K562 (cell line): Measurements from ENCODE around the gene GJA4. TPM values are rescaled to one million over a fixed set of nuclear protein-coding genes. Genes with fewer than 3 reads are reported as not detected.

Experiments used
- CAMTA2 ChIP-seq: fragments of 250-450 bp; sonication (Bioruptor Pico); conservative IDR thresholded peaks from 2 replicates; pipeline ENCODE4 v1.5.1; 2022
- ETV1 ChIP-seq: fragments of 450-650 bp; conservative IDR thresholded peaks from 2 replicates; pipeline ENCODE4 v1.6.1; 2016; ENCODE audit warnings: missing genetic modification characterization, control low read depth, low read depth, missing compliant biosample characterization
- HDAC6 ChIP-seq: IDR thresholded peaks from 2 replicates; pipeline ENCODE4 v1.6.1; 2012; ENCODE audit warnings: low read depth, mild to moderate bottlenecking, control low read depth, inconsistent platforms, low read length, moderate library complexity
- IFI16 ChIP-seq: fragments of 250-450 bp; sonication (Bioruptor Pico); IDR thresholded peaks from 2 replicates; pipeline ENCODE4 v2.1.2; 2022; ENCODE audit warnings: mild to moderate bottlenecking, inconsistent platforms
- KAT7 ChIP-seq: sonication (generic); formaldehyde crosslinking; IDR thresholded peaks from 2 replicates; pipeline ENCODE4 v1.8.0; 2022; ENCODE audit warnings: missing genetic modification reagents, mild to moderate bottlenecking, borderline replicate concordance
- MTA1 ChIP-seq: fragments of 450-650 bp; IDR thresholded peaks from 2 replicates; pipeline ENCODE4 v1.6.1; 2017; ENCODE audit warnings: borderline replicate concordance
- MYC ChIP-seq, 2 experiments: fragments of 250-450 bp in 1 of 2; sonication (Bioruptor Pico) in 1 of 2; IDR thresholded peaks; 2 replicates each; pipeline versions ENCODE4 v1.5.1 to v1.6.1; 2012 to 2021; ENCODE audit warnings: low read depth in 2 of 2, borderline replicate concordance in 1 of 2, improper control_type of control experiment in 1 of 2, low read length in 1 of 2, mild to moderate bottlenecking in 1 of 2, moderate library complexity in 1 of 2
- NFE2L1 ChIP-seq: fragments of 450-650 bp; IDR thresholded peaks from 2 replicates; pipeline ENCODE4 v1.6.1; 2016; ENCODE audit warnings: missing genetic modification characterization, low read depth, mild to moderate bottlenecking, missing compliant biosample characterization, moderate library complexity, borderline replicate concordance
- PTBP1 ChIP-seq: fragments of 200-400 bp; formaldehyde crosslinking; IDR thresholded peaks from 2 replicates; pipeline ENCODE4 v1.6.1; 2017; ENCODE audit warnings: low read depth, low read length
- SAFB ChIP-seq: fragments of 200-400 bp; formaldehyde crosslinking; IDR thresholded peaks from 2 replicates; pipeline ENCODE4 v1.6.1; 2017; ENCODE audit warnings: low read depth, low read length, borderline replicate concordance
- SRSF9 ChIP-seq: fragments of 200-400 bp; formaldehyde crosslinking; IDR thresholded peaks from 2 replicates; pipeline ENCODE4 v1.6.1; 2017; ENCODE audit warnings: low read depth, low read length, borderline replicate concordance
- ZSCAN32 ChIP-seq: fragments of 450-650 bp; formaldehyde crosslinking; IDR thresholded peaks from 2 replicates; pipeline ENCODE4 v1.4.0; 2020; ENCODE audit warnings: mild to moderate bottlenecking, moderate library complexity
- polyA plus RNA-seq, 8 experiments: library from polyadenylated mRNA; depleted of rRNA in 4 of 8; stranded (reverse) in 5 of 8; unstranded in 3 of 8; fragments of >200 nt; fragmentation: Nextera tagmentation in 2 of 8; fragmentation: Illumina TruSeq in 1 of 8; extraction: Ambion mirVana in 2 of 8; extraction: Trizol in 1 of 8; gene quantifications; 2 replicates each; pipeline versions ENCODE4 v1.2.1 to v1.2.3, GENCODE V29; 2011 to 2014; ENCODE audit warnings: inconsistent platforms in 1 of 8, missing spikeins in 1 of 8
- total RNA-seq, 7 experiments: library from RNA; depleted of rRNA in 6 of 7; stranded (reverse); fragments of >200 nt in 6 of 7; fragmentation: Illumina TruSeq in 2 of 7; extraction: Trizol in 2 of 7; gene quantifications; 2 replicates each; pipeline versions ENCODE4 v1.2.1 to v1.2.3, GENCODE V29; 2011 to 2021; ENCODE audit warnings: low replicate concordance in 1 of 7
- TF ChIP-seq, protein P1 (sequence below), 2 experiments: fragments of 450-650 bp in 1 of 2; sonication (generic) in 1 of 2; formaldehyde crosslinking in 1 of 2; IDR thresholded peaks; 2 replicates each; pipeline versions ENCODE4 v1.7.1 to v1.9.0; 2016 to 2022; ENCODE audit warnings: inconsistent platforms in 1 of 2, mild to moderate bottlenecking in 1 of 2, missing genetic modification reagents in 1 of 2
- TF ChIP-seq, protein P2 (sequence below): fragments of 450-650 bp; IDR thresholded peaks from one replicate; pipeline ENCODE4 v1.6.1; 2018; ENCODE audit warnings: mild to moderate bottlenecking, moderate library complexity; ENCODE audit not compliant: partially characterized antibody
- TF ChIP-seq, protein P3 (sequence below): fragments of 450-650 bp; IDR thresholded peaks from 2 replicates; pipeline ENCODE4 v1.6.1; 2017; ENCODE audit warnings: antibody characterized with exemption

The GJA4 gene
- total and polyA plus RNA-seq, 9 of the 15 experiments (the other 6 are each of a cell fraction or from before 2014, with no cell fraction given), result 0.16 to 0.24 TPM; not detected in 7

DNA sequence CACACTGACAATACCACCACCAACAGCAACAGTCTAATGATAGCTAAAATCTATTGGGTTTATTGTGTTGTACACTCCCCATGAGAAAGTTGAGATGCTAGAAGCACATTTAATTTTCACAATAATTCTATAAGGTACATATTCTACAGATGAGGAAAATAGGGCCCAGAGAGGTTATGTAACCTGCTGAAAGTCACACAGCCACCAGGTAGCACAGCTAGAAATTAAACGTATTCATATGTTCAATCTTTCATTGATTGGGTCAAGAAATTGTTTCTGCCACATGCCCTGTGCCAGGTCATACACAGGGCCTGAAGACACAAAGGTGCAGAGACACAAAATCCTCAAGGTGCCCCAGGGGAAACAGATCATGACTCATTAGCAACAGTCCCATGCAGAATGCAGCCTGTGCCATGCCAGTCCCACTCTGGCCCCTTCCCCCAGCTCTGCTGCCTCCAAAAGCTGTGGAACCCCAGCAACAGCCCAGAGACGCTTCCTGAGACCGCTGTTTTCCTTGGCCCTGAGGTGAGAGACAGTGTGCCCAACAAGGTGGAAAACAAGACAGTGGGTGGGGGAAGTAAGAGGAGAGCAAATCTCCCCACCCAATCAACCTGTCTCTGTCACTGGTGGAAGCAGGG is 32.1 kb downstream of the GJA4 start (continued):
- TF ChIP-seq, protein P1, sequence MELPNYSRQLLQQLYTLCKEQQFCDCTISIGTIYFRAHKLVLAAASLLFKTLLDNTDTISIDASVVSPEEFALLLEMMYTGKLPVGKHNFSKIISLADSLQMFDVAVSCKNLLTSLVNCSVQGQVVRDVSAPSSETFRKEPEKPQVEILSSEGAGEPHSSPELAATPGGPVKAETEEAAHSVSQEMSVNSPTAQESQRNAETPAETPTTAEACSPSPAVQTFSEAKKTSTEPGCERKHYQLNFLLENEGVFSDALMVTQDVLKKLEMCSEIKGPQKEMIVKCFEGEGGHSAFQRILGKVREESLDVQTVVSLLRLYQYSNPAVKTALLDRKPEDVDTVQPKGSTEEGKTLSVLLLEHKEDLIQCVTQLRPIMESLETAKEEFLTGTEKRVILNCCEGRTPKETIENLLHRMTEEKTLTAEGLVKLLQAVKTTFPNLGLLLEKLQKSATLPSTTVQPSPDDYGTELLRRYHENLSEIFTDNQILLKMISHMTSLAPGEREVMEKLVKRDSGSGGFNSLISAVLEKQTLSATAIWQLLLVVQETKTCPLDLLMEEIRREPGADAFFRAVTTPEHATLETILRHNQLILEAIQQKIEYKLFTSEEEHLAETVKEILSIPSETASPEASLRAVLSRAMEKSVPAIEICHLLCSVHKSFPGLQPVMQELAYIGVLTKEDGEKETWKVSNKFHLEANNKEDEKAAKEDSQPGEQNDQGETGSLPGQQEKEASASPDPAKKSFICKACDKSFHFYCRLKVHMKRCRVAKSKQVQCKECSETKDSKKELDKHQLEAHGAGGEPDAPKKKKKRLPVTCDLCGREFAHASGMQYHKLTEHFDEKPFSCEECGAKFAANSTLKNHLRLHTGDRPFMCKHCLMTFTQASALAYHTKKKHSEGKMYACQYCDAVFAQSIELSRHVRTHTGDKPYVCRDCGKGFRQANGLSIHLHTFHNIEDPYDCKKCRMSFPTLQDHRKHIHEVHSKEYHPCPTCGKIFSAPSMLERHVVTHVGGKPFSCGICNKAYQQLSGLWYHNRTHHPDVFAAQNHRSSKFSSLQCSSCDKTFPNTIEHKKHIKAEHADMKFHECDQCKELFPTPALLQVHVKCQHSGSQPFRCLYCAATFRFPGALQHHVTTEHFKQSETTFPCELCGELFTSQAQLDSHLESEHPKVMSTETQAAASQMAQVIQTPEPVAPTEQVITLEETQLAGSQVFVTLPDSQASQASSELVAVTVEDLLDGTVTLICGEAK (IDR thresholded peaks at IDR 0.05), result no peak
- TF ChIP-seq, protein P1 (CRISPR knock-in tag; IDR thresholded peaks at IDR 0.05), result no peak
- TF ChIP-seq CAMTA2 (CRISPR knock-in tag), result no peak
- TF ChIP-seq, protein P2, sequence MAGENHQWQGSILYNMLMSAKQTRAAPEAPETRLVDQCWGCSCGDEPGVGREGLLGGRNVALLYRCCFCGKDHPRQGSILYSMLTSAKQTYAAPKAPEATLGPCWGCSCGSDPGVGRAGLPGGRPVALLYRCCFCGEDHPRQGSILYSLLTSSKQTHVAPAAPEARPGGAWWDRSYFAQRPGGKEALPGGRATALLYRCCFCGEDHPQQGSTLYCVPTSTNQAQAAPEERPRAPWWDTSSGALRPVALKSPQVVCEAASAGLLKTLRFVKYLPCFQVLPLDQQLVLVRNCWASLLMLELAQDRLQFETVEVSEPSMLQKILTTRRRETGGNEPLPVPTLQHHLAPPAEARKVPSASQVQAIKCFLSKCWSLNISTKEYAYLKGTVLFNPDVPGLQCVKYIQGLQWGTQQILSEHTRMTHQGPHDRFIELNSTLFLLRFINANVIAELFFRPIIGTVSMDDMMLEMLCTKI, result no peak
- no peak for TF ChIP-seq MTA1
- no peak for TF ChIP-seq MYC (IDR thresholded peaks at IDR 0.05; ENCODE audit: low read depth, low read length)
- no peak for TF ChIP-seq MYC (CRISPR knock-in tag; IDR thresholded peaks at IDR 0.05; ENCODE audit: borderline replicate concordance, low read depth)
- TF ChIP-seq, protein P3, sequence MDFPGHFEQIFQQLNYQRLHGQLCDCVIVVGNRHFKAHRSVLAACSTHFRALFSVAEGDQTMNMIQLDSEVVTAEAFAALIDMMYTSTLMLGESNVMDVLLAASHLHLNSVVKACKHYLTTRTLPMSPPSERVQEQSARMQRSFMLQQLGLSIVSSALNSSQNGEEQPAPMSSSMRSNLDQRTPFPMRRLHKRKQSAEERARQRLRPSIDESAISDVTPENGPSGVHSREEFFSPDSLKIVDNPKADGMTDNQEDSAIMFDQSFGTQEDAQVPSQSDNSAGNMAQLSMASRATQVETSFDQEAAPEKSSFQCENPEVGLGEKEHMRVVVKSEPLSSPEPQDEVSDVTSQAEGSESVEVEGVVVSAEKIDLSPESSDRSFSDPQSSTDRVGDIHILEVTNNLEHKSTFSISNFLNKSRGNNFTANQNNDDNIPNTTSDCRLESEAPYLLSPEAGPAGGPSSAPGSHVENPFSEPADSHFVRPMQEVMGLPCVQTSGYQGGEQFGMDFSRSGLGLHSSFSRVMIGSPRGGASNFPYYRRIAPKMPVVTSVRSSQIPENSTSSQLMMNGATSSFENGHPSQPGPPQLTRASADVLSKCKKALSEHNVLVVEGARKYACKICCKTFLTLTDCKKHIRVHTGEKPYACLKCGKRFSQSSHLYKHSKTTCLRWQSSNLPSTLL, result no peak
- no peak for TF ChIP-seq ZSCAN32 (CRISPR knock-in tag)
- no peak for TF ChIP-seq ETV1 (tag)
- TF ChIP-seq SAFB, result no peak
- TF ChIP-seq PTBP1, result no peak
- TF ChIP-seq KAT7, result no peak
- TF ChIP-seq NFE2L1 (tag), result no peak
- TF ChIP-seq HDAC6, result no peak
- no peak for TF ChIP-seq SRSF9
- TF ChIP-seq IFI16 (CRISPR knock-in tag), result no peak
